GM19468 (cell line): ENCODE data around the gene POLD2.

ENCODE experiments used
- ATAC-seq: cut with Tn5 transposase; IDR thresholded peaks from one replicate; pipeline ENCODE4 v1.9.1; 2021; ENCODE audit warnings: mild to moderate bottlenecking, moderate library complexity, moderate number of reproducible peaks; ENCODE audit not compliant: unreplicated experiment; ENCODE audit errors: extremely low read depth

POLD2 gene

DNA sequence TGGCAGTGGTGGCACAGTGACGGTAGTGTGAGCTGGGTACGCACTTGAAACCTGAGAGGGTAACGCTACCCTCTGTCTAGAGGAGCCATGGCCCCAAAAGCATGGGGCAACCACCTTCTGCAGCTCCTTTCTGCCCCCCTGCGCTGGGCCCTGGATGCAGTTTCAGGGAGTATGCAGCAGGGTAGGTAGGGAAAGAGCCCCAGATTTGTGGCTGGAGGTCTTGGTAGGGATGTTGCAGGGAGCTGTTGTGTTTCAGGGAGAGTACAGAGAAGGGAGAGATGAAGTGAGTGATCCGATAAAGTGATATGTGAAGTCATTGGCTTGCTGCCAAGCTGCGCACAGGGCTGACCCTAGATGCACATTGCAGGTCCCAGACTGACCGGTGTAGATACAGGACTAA, 55.3 kb downstream of the POLD2 start:
- ATAC-seq = no peak

GRCh38 chr7:44067064-44067951, 56.0 kb downstream of the POLD2 start:
- no peak for ATAC-seq

DNA sequence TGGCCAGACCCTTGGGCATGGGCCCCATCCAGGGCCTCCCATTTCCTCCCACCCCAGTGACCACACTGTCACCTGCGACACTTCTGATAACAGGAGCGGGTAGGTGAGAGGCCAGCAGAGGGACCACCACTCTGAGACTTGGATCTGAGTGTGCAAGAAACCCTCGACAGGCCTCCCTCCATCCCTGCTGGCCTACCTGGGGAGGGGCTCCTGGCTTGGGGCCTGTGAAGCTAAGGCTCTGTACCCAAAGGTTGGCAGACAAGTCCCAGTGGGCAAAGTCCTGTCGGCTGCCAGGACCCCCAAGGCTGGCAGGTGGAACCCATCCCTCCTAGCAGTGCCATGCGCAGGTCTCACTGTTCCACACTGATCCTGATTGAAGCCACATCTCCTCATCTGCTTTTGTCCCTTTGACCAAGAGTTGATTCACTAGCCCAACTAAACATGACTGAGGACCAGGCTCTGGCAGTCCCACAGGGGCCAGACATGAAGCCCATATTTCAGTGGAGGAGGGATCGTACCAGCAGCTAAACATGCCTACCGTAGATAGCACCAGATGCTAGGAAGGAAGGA, 56.8 kb downstream of the POLD2 start:
- ATAC-seq = no peak

GRCh38 chr7:44066111-44066460, 57.3 kb downstream of the POLD2 start:
- ATAC-seq = no peak

DNA sequence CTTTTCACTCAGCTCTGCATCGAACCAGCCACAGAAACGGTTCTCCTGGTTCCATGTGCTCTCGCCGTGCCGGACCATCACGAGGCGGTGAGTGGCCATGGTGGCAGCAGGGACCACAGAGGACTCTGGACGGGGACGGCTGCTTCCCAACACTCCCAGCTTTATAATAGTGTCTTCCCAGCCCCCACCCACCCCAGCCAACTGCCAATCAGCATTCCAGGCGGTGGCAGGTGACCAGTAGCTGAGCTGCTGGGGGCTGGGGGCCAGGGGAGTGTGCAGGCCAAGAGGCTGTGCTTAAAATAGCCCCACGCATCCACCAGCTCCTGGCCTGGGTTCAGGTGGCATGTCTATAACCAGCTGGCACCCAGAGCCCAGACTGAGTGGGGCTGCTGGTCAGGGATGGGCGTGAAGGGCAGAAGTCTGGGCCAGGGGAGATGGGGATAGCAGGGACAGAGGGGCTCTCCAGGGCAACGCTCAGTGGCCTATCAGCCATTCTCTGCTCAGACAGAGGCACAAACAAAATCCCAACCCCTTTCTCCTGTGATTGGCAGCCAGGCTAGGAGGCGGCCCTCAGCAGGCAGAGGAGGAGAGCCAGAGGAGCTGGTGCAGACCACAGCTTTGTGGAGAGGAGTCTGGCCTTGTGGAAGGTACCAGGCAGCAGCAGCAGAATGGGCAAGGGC, 57.8 kb downstream of the POLD2 start, which contains the start of gene PGAM2:
TSS of gene PGAM2 (minus strand) at position 137 of the 680 bp plus-strand sequence. CDS start at position 99, 38 bp downstream.
- no peak for ATAC-seq

DNA sequence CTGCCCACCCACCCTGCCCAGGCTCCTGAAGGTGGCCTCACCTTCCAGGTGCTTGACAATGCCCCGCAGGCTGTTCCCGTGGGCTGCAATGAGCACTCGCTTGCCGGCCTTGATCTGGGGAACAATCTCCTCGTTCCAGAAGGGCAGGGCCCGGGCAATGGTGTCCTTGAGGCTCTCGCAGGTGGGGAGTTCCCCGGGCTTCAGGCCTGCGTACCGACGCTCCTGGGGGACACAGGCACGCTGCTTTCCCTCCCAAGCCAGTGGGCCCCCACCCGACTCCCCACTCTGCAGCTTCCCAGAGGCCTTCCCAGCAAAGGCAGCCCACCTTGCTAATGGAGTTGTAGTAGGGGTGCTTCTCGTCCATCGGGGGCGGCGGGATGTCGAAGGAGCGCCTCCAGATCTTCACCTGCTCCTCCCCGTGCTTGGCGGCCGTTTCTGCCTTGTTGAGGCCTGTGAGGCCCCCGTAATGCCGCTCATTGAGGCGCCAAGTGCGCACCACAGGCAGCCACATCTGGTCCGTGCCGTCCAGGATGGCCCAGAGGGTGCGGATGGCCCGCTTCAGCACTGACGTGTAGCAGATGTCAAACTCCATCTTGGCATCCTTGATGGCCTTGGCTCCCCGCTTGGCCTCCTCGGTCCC, 58.4 kb downstream of the POLD2 start:
- ATAC-seq = no peak
